Breast epithelium (tissue), 4 donors: ENCODE data around the gene HPN. TPM values are rescaled to one million over a fixed set of nuclear protein-coding genes. Genes with fewer than 3 reads are reported as not detected.

Experiments used
- DNase-seq, 2 donors: peaks; one replicate each; pipeline ENCODE4 v3.0.0-alpha.2; 2019; ENCODE audit warnings: low spot score in 2 of 2
- H3K27ac ChIP-seq, 2 donors: fragments of 200-600 bp; sonication (generic) in 1 of 2; one replicate each; pipeline ENCODE4 v1.5.1; 2016 to 2019; ENCODE audit warnings: mild to moderate bottlenecking in 1 of 2
- H3K27me3 ChIP-seq, 2 donors: fragments of 200-600 bp; sonication (generic) in 1 of 2; one replicate each; pipeline versions ENCODE4 v1.5.1 to v1.6.0; 2017 to 2019; ENCODE audit warnings: control low read depth in 1 of 2, mild to moderate bottlenecking in 1 of 2
- H3K36me3 ChIP-seq: fragments of 200-600 bp; one replicate; pipeline ENCODE4 v1.5.1; 2019
- H3K4me1 ChIP-seq, 2 donors: fragments of 200-600 bp; sonication (generic); one replicate each; pipeline ENCODE4 v1.5.1; 2016 to 2019; ENCODE audit warnings: control low read depth in 1 of 2
- H3K4me3 ChIP-seq, 3 donors: fragments of 200-600 bp; sonication (generic); 1 replicate in 2 of 3; 2 replicates in 1 of 3; pipeline ENCODE4 v1.5.1; 2016 to 2019; ENCODE audit warnings: mild to moderate bottlenecking in 3 of 3, moderate library complexity in 2 of 3
- H3K9me3 ChIP-seq, 2 donors: fragments of 200-600 bp; sonication (generic) in 1 of 2; one replicate each; pipeline ENCODE4 v1.5.1; 2016 to 2019; ENCODE audit warnings: control low read depth in 1 of 2
- CTCF ChIP-seq, 3 donors: fragments of 450-650 bp; IDR thresholded peaks; one replicate each; pipeline ENCODE4 v1.5.1; 2016 to 2017; ENCODE audit warnings: antibody characterized with exemption in 3 of 3, mild to moderate bottlenecking in 3 of 3, moderate library complexity in 3 of 3
- POLR2A ChIP-seq: fragments of 450-650 bp; IDR thresholded peaks from one replicate; pipeline ENCODE4 v1.6.1; 2016; ENCODE audit warnings: antibody characterized with exemption, mild to moderate bottlenecking, moderate library complexity
- POLR2AphosphoS5 ChIP-seq, 3 donors: sonication (generic); formaldehyde crosslinking; IDR thresholded peaks; one replicate each; pipeline ENCODE4 v1.6.1; 2017; ENCODE audit warnings: antibody characterized with exemption in 3 of 3
- intact Hi-C: fragments of 100-400 bp; cut with DNase I; formaldehyde crosslinking; loops from one replicate; pipeline ENCODE4 v1.15.1; 2023; ENCODE audit warnings: low total_unique reads
- total RNA-seq, 3 donors: library from RNA; depleted of rRNA; stranded (reverse); fragments of >200 nt; gene quantifications; one replicate each; pipeline ENCODE4 v1.1.0, GENCODE V29; 2016

Gene HPN
- total RNA-seq, 3 donors from 2014 or later, result 1.8 to 18.0 (median 8.5) TPM

GRCh38 chr19:35042954-35043604, 1.6 kb downstream of the HPN start:
- Histone ChIP-seq H3K27ac (no peak overlapping the region), H3K27me3 (no peaks in the 10 kb centered on the region), H3K36me3 (no peaks in the 10 kb centered on the region), H3K4me1 (peaks cover 0 to 9% of the 10 kb centered on the region in 2 donors), H3K9me3 (no peaks in the 10 kb centered on the region), H3K4me3 (no peak overlapping the region)
- intact Hi-C loops, result no loop called here
- DNase-seq, result no peak
- TF ChIP-seq CTCF (IDR thresholded peaks at IDR 0.05) (no peak), POLR2A (no peak), POLR2AphosphoS5 (IDR thresholded peaks at IDR 0.05) (no peak)

GRCh38 chr19:35043906-35044305, 2.4 kb downstream of the HPN start:
- H3K36me3 ChIP-seq, result no peaks in the 10 kb centered on the region
- DNase-seq, result no peak
- peaks cover 0 to 9% of the 10 kb centered on the region in 2 donors for H3K4me1 ChIP-seq
- no peaks in the 10 kb centered on the region for H3K9me3 ChIP-seq
- intact Hi-C loops, result no loop called here
- TF ChIP-seq CTCF (IDR thresholded peaks at IDR 0.05) (no peak), POLR2AphosphoS5 (IDR thresholded peaks at IDR 0.05) (no peak), POLR2A (no peak)
- H3K27ac ChIP-seq, result no peak overlapping the region
- no peaks in the 10 kb centered on the region for H3K27me3 ChIP-seq
- no peak overlapping the region for H3K4me3 ChIP-seq

- Histone ChIP-seq H3K4me3 (no peak overlapping the region), H3K36me3 (no peaks in the 10 kb centered on the region), H3K9me3 (no peaks in the 10 kb centered on the region), H3K27me3 (no peaks in the 10 kb centered on the region), H3K27ac (no peak overlapping the region), H3K4me1 (peaks cover 0 to 9% of the 10 kb centered on the region in 2 donors)
- no peak for DNase-seq
- TF ChIP-seq POLR2A (no peak), CTCF (IDR thresholded peaks at IDR 0.05) (peak; percentile 83 to 89 (median 87)), POLR2AphosphoS5 (IDR thresholded peaks at IDR 0.05) (no peak)
- intact Hi-C loops, result no loop called here
These were observed 3.0 kb downstream of the HPN start for GRCh38 chr19:35044317-35045117.

- Histone ChIP-seq H3K4me1 (peaks cover 0 to 9% of the 10 kb centered on the region in 2 donors), H3K27me3 (no peaks in the 10 kb centered on the region), H3K36me3 (no peaks in the 10 kb centered on the region), H3K9me3 (no peaks in the 10 kb centered on the region), H3K27ac (no peak overlapping the region), H3K4me3 (no peak overlapping the region)
- TF ChIP-seq CTCF (IDR thresholded peaks at IDR 0.05) (no peak), POLR2AphosphoS5 (IDR thresholded peaks at IDR 0.05) (peak in 1 of 3 donors; percentile 17), POLR2A (no peak)
- no peak for DNase-seq
- intact Hi-C loops, result no loop called here
These were observed 4.3 kb downstream of the HPN start for GRCh38 chr19:35045667-35046300.

- intact Hi-C loops, result no loop called here
These were observed 4.9 kb downstream of the HPN start for GRCh38 chr19:35046461-35046860.

More at GRCh38 chr19:35046461-35046860, 4.9 kb downstream of the HPN start:
- peaks cover 0 to 5% of the 10 kb centered on the region in 2 donors for H3K4me1 ChIP-seq
- H3K36me3 ChIP-seq, result no peaks in the 10 kb centered on the region
- H3K4me3 ChIP-seq, result no peak overlapping the region
- TF ChIP-seq POLR2AphosphoS5 (IDR thresholded peaks at IDR 0.05), result no peak
- no peak for TF ChIP-seq POLR2A
- TF ChIP-seq CTCF (IDR thresholded peaks at IDR 0.05), result no peak
- DNase-seq, result no peak
- H3K27me3 ChIP-seq, result no peaks in the 10 kb centered on the region
- H3K9me3 ChIP-seq, result no peaks in the 10 kb centered on the region
- no peak overlapping the region for H3K27ac ChIP-seq
